ENCODE data around the gene PM20D2.

PM20D2 gene

GRCh38 chr6:89190741-89191140 lies 44.9 kb downstream of the PM20D2 start:
- no peaks in the 10 kb centered on the region for H3K4me1 ChIP-seq
- H2AFZ ChIP-seq, result no peak overlapping the region
- H3K9me3 ChIP-seq (ENCODE audit: control insufficient read depth, low read length), result no peaks in the 10 kb centered on the region
- no peaks in the 10 kb centered on the region for H3K36me3 ChIP-seq (ENCODE audit: control insufficient read depth, insufficient read depth, low read length)
- H3K27ac ChIP-seq, result no peak overlapping the region
- no peak overlapping the region for H3K9ac ChIP-seq
- no peak overlapping the region for H3K4me3 ChIP-seq (ENCODE audit: low read depth, low read length)
- TF ChIP-seq CTCF (IDR thresholded peaks at IDR 0.05), result no peak
- no peaks in the 10 kb centered on the region for H3K79me2 ChIP-seq
- H3K4me2 ChIP-seq (ENCODE audit: low read length), result no peak overlapping the region
- no peaks in the 10 kb centered on the region for H3K27me3 ChIP-seq (ENCODE audit: control insufficient read depth, insufficient read depth, low read length)

- no peaks in the 10 kb centered on the region for H3K9me3 ChIP-seq (ENCODE audit: control insufficient read depth, low read length)
- no peaks in the 10 kb centered on the region for H3K27me3 ChIP-seq (ENCODE audit: control insufficient read depth, insufficient read depth, low read length)
- no peak for TF ChIP-seq CTCF (IDR thresholded peaks at IDR 0.05)
These were observed 48.7 kb downstream of the PM20D2 start for GRCh38 chr6:89194559-89194958.

GRCh38 chr6:89197141-89197540 lies 51.3 kb downstream of the PM20D2 start:
- H3K9ac ChIP-seq, result no peak overlapping the region
- H3K27me3 ChIP-seq (ENCODE audit: control insufficient read depth, insufficient read depth, low read length), result no peaks in the 10 kb centered on the region
- H3K9me3 ChIP-seq (ENCODE audit: control insufficient read depth, low read length), result no peaks in the 10 kb centered on the region
- no peaks in the 10 kb centered on the region for H3K79me2 ChIP-seq
- H3K4me2 ChIP-seq (ENCODE audit: low read length), result no peak overlapping the region
- H3K4me3 ChIP-seq (ENCODE audit: low read depth, low read length), result no peak overlapping the region
- H3K4me1 ChIP-seq, result no peaks in the 10 kb centered on the region
- H2AFZ ChIP-seq, result no peak overlapping the region
- no peak for TF ChIP-seq CTCF (IDR thresholded peaks at IDR 0.05)
- no peak overlapping the region for H3K27ac ChIP-seq
- H3K36me3 ChIP-seq (ENCODE audit: control insufficient read depth, insufficient read depth, low read length), result no peaks in the 10 kb centered on the region

More at GRCh38 chr6:89194559-89194958, 48.7 kb downstream of the PM20D2 start:
- Histone ChIP-seq H3K4me2 (ENCODE audit: low read length) (no peak overlapping the region), H3K9ac (no peak overlapping the region), H2AFZ (no peak overlapping the region), H3K27ac (no peak overlapping the region), H3K4me3 (ENCODE audit: low read depth, low read length) (no peak overlapping the region), H3K79me2 (no peaks in the 10 kb centered on the region), H3K4me1 (no peaks in the 10 kb centered on the region), H3K36me3 (ENCODE audit: control insufficient read depth, insufficient read depth, low read length) (no peaks in the 10 kb centered on the region)

- no peak overlapping the region for H3K4me3 ChIP-seq (ENCODE audit: low read depth, low read length)
- no peak overlapping the region for H3K9ac ChIP-seq
- no peak overlapping the region for H3K4me2 ChIP-seq (ENCODE audit: low read length)
- no peak overlapping the region for H3K27ac ChIP-seq
- no peaks in the 10 kb centered on the region for H3K27me3 ChIP-seq (ENCODE audit: control insufficient read depth, insufficient read depth, low read length)
- H2AFZ ChIP-seq, result no peak overlapping the region
- TF ChIP-seq CTCF (IDR thresholded peaks at IDR 0.05), result no peak
- H3K79me2 ChIP-seq, result no peaks in the 10 kb centered on the region
- H3K9me3 ChIP-seq (ENCODE audit: control insufficient read depth, low read length), result no peaks in the 10 kb centered on the region
- H3K4me1 ChIP-seq, result no peaks in the 10 kb centered on the region
- H3K36me3 ChIP-seq (ENCODE audit: control insufficient read depth, insufficient read depth, low read length), result no peaks in the 10 kb centered on the region
These were observed 52.4 kb downstream of the PM20D2 start for GRCh38 chr6:89198235-89198634.

- no peak for TF ChIP-seq CTCF (IDR thresholded peaks at IDR 0.05)
- Histone ChIP-seq H3K27ac (no peak overlapping the region), H3K9ac (no peak overlapping the region), H2AFZ (no peak overlapping the region), H3K4me3 (ENCODE audit: low read depth, low read length) (no peak overlapping the region), H3K36me3 (ENCODE audit: control insufficient read depth, insufficient read depth, low read length) (no peaks in the 10 kb centered on the region), H3K27me3 (ENCODE audit: control insufficient read depth, insufficient read depth, low read length) (no peaks in the 10 kb centered on the region), H3K79me2 (no peaks in the 10 kb centered on the region), H3K4me2 (ENCODE audit: low read length) (no peak overlapping the region), H3K9me3 (ENCODE audit: control insufficient read depth, low read length) (no peaks in the 10 kb centered on the region), H3K4me1 (no peaks in the 10 kb centered on the region)
These were observed 53.7 kb downstream of the PM20D2 start for GRCh38 chr6:89199579-89199978.
